Heart right ventricle (tissue), 16 donors: Measurements from ENCODE around the gene ADAMTS12. TPM values are rescaled to one million over a fixed set of nuclear protein-coding genes. Genes with fewer than 3 reads are reported as not detected.

ENCODE experiments used
- ATAC-seq, 8 donors: fragments of 200-7000 bp; cut with Tn5 transposase; one replicate each; pipeline ENCODE4 v1.9.1; 2020; ENCODE audit warnings: mild to moderate bottlenecking in 8 of 8, moderate library complexity in 8 of 8, moderate number of reproducible peaks in 1 of 8
- DNase-seq, 2 donors: peaks; one replicate each; pipeline ENCODE4 v3.0.0-alpha.2; 2020
- H3K27ac ChIP-seq, 10 donors: fragments of 200-600 bp; sonication (generic) in 2 of 10; one replicate each; pipeline versions ENCODE4 v1.5.0 to v1.8.0; 2020 to 2022; ENCODE audit warnings: mild to moderate bottlenecking in 3 of 10
- H3K27me3 ChIP-seq, 7 donors: fragments of 200-600 bp; one replicate each; pipeline ENCODE4 v1.8.0; 2021 to 2022; ENCODE audit warnings: mild to moderate bottlenecking in 2 of 7
- H3K36me3 ChIP-seq, 9 donors: fragments of 200-600 bp; sonication (generic) in 1 of 9; one replicate each; pipeline versions ENCODE4 v1.5.0 to v1.8.0; 2020 to 2022; ENCODE audit warnings: mild to moderate bottlenecking in 2 of 9
- H3K4me1 ChIP-seq, 9 donors: fragments of 200-600 bp; sonication (generic) in 1 of 9; one replicate each; pipeline versions ENCODE4 v1.5.0 to v1.8.0; 2020 to 2022; ENCODE audit warnings: mild to moderate bottlenecking in 4 of 9
- H3K4me3 ChIP-seq, 10 donors: fragments of 200-600 bp; sonication (generic) in 2 of 10; one replicate each; pipeline versions ENCODE4 v1.5.0 to v1.8.0; 2020 to 2022; ENCODE audit warnings: mild to moderate bottlenecking in 7 of 10, moderate library complexity in 2 of 10
- H3K9me3 ChIP-seq, 11 donors: fragments of 200-600 bp in 10 of 11; sonication (generic) in 2 of 11; one replicate each; pipeline versions ENCODE4 v1.5.0 to v1.8.0; 2013 to 2022; ENCODE audit warnings: mild to moderate bottlenecking in 2 of 11, control low read depth in 1 of 11, moderate library complexity in 1 of 11
- WGBS, 2 donors: extraction: QIAGEN DNeasy Blood & Tissue Kit; methylation state at CpG; one replicate each; pipeline ENCODE4 v1.1.7; 2013; ENCODE audit warnings: inconsistent platforms in 1 of 2; 5-methylcytosine and 5-hydroxymethylcytosine counted together
- intact Hi-C, 10 donors: fragments of 100-400 bp; cut with DNase I; formaldehyde crosslinking; loops; one replicate each; pipeline versions ENCODE4 v1.11.1 to v1.14.2; 2022
- polyA plus RNA-seq, 2 donors: library from polyadenylated mRNA; stranded (reverse); fragments of 200-250 nt; gene quantifications; one replicate each; pipeline ENCODE4 v1.2.3, GENCODE V29; 2013
- total RNA-seq, 10 donors: library from RNA; stranded (reverse); fragmentation: NEBNext Ultra II Directional in 3 of 10; extraction: Animal tissue kit (Norgen Biotek cat#: 25700) in 3 of 10; gene quantifications; one replicate each; pipeline versions ENCODE4 v1.2.1 to v1.2.4, GENCODE V29; 2021 to 2023
- TF ChIP-seq, protein P1 (sequence below), 9 donors: fragments of 200-600 bp; sonication (generic) in 2 of 9; IDR thresholded peaks; one replicate each; pipeline versions ENCODE4 v1.5.0 to v1.8.0; 2021 to 2022; ENCODE audit warnings: antibody characterized with exemption in 9 of 9, mild to moderate bottlenecking in 5 of 9, moderate library complexity in 1 of 9
- donor health status: Arrhythmogenic right ventricular cardiomyopathy.
- donor health status: ischemic (EF 13 %, LVEDD 7.1; RV severe dilation, severe dysfunction).
- donor health status: healthy with polysubstance abuse.
- donor health status: DM: no; HTN: yes; CAD: no.
- donor health status: DM: no; HTN: no; CAD: no.
- donor health status: ischemic (EF 25% LVEDD 6.9; RV normal size, moderate dysfunction).
- donor health status: ischemic (EF 25% LVEDD 5.7; RV mildly dilated, moderate dysfunction).
- donor health status: healthy.
- donor health status: DM: yes; HTN: yes; CAD: no.
- donor health status: Ischemic cardiomyopathy.
- donor health status: ischemic (EF 35%, LVEDD 5.7; RV mildly dilated, moderate dysfunction).
- donor health status: nonischemic (EF 11% LVEDD 7.7; RV severe dilation, severe dysfunction).
- donor health status: DM: yes; HTN: yes; CAD: no.
- donor health status: PGD.
- donor health status: ischemic (EF 29% LVEDD 5.4; RV normal size, mild dysfunction).
- donor health status: nonischemic (EF 23%, LVEDD 6.1; RV moderate dilation, normal function).

Gene ADAMTS12
- total and polyA plus RNA-seq, 12 donors: 0.37 to 3.7 (median 1.3) TPM

- TF ChIP-seq, protein P1, sequence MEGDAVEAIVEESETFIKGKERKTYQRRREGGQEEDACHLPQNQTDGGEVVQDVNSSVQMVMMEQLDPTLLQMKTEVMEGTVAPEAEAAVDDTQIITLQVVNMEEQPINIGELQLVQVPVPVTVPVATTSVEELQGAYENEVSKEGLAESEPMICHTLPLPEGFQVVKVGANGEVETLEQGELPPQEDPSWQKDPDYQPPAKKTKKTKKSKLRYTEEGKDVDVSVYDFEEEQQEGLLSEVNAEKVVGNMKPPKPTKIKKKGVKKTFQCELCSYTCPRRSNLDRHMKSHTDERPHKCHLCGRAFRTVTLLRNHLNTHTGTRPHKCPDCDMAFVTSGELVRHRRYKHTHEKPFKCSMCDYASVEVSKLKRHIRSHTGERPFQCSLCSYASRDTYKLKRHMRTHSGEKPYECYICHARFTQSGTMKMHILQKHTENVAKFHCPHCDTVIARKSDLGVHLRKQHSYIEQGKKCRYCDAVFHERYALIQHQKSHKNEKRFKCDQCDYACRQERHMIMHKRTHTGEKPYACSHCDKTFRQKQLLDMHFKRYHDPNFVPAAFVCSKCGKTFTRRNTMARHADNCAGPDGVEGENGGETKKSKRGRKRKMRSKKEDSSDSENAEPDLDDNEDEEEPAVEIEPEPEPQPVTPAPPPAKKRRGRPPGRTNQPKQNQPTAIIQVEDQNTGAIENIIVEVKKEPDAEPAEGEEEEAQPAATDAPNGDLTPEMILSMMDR (IDR thresholded peaks at IDR 0.05): no peak
- WGBS, 2 donors: 93 to 95% methylated on average over 3 of the region's 3 CpGs
These were observed 360.8 kb downstream of the ADAMTS12 start for GRCh38 chr5:33531037-33531298.

GRCh38 chr5:33530183-33531036, 361.4 kb downstream of the ADAMTS12 start:
- TF ChIP-seq, protein P1 (IDR thresholded peaks at IDR 0.05): no peak
- 63 to 77% methylated on average over 10 of the region's 10 CpGs for WGBS, 2 donors
- no peak overlapping the region for H3K4me3 ChIP-seq
- peaks cover 0 to 8% (median 0%) of the 10 kb centered on the region in 9 donors for H3K4me1 ChIP-seq
- H3K9me3 ChIP-seq: no peaks in the 10 kb centered on the region
- no peaks in the 10 kb centered on the region for H3K27me3 ChIP-seq
- peaks cover 0 to 7% (median 0%) of the 10 kb centered on the region in 9 donors for H3K36me3 ChIP-seq
- intact Hi-C loops: no loop called here
- no peak overlapping the region for H3K27ac ChIP-seq
- DNase-seq (no peak), ATAC-seq (peak in 4 of 8 donors; percentile 33 to 50 (median 40))

More at GRCh38 chr5:33531037-33531298, 360.8 kb downstream of the ADAMTS12 start:
- DNase-seq (no peak), ATAC-seq (no peak)
- Histone ChIP-seq H3K4me3 (no peak overlapping the region), H3K27ac (no peak overlapping the region), H3K36me3 (peaks cover 0 to 2% (median 0%) of the 10 kb centered on the region in 9 donors), H3K4me1 (peaks cover 0 to 8% (median 0%) of the 10 kb centered on the region in 9 donors), H3K27me3 (no peaks in the 10 kb centered on the region), H3K9me3 (no peaks in the 10 kb centered on the region)
- intact Hi-C loops: no loop called here

DNA sequence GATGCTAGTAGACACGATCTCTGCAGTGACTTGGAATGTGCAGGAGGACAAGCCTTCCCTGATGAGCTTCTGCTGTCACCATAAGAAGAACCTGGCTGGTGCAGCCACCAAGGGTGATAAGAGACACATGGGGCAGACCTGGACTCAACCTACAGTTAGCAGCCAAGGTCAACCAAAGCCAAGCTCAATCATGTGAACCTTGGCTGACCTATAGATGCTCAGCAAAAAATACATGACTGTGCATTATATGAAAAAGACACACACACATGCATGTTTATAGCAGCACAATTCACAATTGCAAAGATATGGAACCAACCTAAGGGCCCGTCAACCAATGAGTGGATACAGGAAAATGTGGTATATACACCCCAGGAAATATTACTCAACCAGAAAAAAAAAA, 364.1 kb downstream of the ADAMTS12 start:
- TF ChIP-seq, protein P1 (IDR thresholded peaks at IDR 0.05): no peak
- Histone ChIP-seq H3K4me1 (peaks cover 0 to 8% (median 0%) of the 10 kb centered on the region in 9 donors), H3K36me3 (peaks cover 0 to 7% (median 0%) of the 10 kb centered on the region in 9 donors), H3K27me3 (no peaks in the 10 kb centered on the region), H3K4me3 (no peak overlapping the region), H3K9me3 (no peaks in the 10 kb centered on the region), H3K27ac (no peak overlapping the region)
- DNase-seq (no peak), ATAC-seq (no peak)
- WGBS, 2 donors: 82 to 91% methylated on average over 2 of the region's 2 CpGs
- intact Hi-C loops: no loop called here

GRCh38 chr5:33526755-33527154, 365.0 kb downstream of the ADAMTS12 start:
- H3K27me3 ChIP-seq: no peaks in the 10 kb centered on the region
- ATAC-seq (no peak), DNase-seq (no peak)
- no peak overlapping the region for H3K27ac ChIP-seq
- intact Hi-C loops: no loop called here
- no peak overlapping the region for H3K4me3 ChIP-seq
- H3K9me3 ChIP-seq: no peaks in the 10 kb centered on the region
- H3K4me1 ChIP-seq: peaks cover 0 to 8% (median 0%) of the 10 kb centered on the region in 9 donors
- WGBS, 2 donors: 75 to 84% methylated on average over 4 of the region's 4 CpGs
- TF ChIP-seq, protein P1 (IDR thresholded peaks at IDR 0.05): no peak
- peaks cover 0 to 7% (median 0%) of the 10 kb centered on the region in 9 donors for H3K36me3 ChIP-seq
